Measurements from ENCODE around the gene PINLYP. TPM values are rescaled to one million over a fixed set of nuclear protein-coding genes. Genes with fewer than 3 reads are reported as not detected.
A peak's percentile ranks its signal among the peaks of the same experiment; 100 is the strongest.

PINLYP gene
- 9.5 and 11.7 TPM in 2 replicates for total RNA-seq
- long read RNA-seq, partial matches to known transcripts = 0 of 1 reads
- long read RNA-seq, other reads (novel, unspliced or antisense) = 0 of 1 reads

GRCh38 chr19:43575156-43575950 lies at the start of gene PINLYP, which contains the start of gene XRCC1:
TSS of gene PINLYP (plus strand) at chr19:43575801. CDS start at chr19:43577192, 1,391 bp downstream.
TSS of gene XRCC1 (minus strand) at chr19:43575527. CDS start at chr19:43575458, 69 bp downstream.
- Mint-ChIP-seq H3K27me3 (ENCODE audit: low read depth) (no peaks in the 10 kb centered on the region), H3K27ac (ENCODE audit: unreplicated experiment) (peak within 1 kb of the TSS; percentile 97), H3K4me3 (peak within 1 kb of the TSS; percentile 94), H3K4me1 (peaks cover 57% of the 10 kb centered on the region), H3K36me3 (ENCODE audit: low read depth) (no peaks in the 10 kb centered on the region), H3K9me3 (no peaks in the 10 kb centered on the region)
- TF ChIP-seq CTCF (conservative IDR thresholded peaks at IDR 0.05) = no peak
- DNase-seq (ENCODE audit: low read depth, low spot score) = peak; percentile 91

- H3K27ac Mint-ChIP-seq (ENCODE audit: unreplicated experiment) = no peak overlapping the region
Observed at GRCh38 chr19:43525836-43526771, 49.5 kb upstream of the PINLYP start.

DNA sequence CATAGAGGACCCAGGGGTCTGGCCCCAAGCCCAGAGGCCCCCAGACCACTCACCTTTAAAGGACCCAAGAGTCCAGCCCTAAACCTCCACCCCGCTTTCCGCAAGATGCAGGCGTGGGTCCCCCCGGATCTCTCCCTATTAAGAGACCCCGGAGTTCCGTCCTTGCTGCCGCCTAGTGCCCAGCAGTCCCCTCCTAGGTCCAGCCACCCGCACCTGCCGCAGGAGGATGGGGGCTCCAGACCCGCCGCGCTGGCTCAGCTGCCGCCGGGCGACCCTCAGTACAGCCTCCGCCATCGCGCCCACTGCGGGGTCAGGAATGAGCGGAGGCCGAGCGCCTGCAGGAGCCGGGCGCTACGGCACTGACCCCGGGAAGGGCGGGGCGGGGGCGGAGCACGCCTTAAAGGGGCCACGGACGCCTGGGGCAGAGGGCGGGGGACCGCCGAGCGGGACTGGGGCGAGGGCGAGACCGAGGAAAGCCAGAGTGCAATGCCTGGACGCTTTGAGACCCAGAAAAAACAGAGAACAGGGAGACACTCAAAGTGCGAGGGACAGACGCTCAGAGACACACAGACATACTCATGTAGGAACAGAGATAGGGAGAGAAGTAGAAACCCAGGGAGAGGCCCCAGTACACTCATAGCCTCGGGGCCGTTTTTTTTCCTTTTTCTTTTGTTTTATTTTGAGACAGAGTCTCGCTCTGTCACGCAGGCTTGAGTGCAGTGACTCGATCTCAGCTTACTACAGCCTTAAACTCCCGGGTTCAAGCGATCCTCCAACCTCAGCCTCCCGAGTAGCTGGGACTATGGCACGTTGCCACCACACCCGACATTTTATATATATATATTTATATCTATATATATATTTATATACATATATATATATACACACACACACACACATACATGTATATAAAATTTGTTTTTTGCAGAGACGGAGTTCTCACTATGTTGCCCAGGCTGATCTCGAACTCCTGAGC lies 48.4 kb upstream of the PINLYP start, which contains the start of gene ETHE1:
Gene ETHE1 (minus strand): TSS at position 318 of the 976 bp plus-strand sequence. CDS start 24 bp downstream, at position 294.
- DNase-seq (ENCODE audit: low read depth, low spot score) = peak; percentile 76
- Mint-ChIP-seq H3K27me3 (ENCODE audit: low read depth) (peaks cover 3% of the 10 kb centered on the region), H3K4me3 (peak within 1 kb of the TSS; percentile 95), H3K27ac (ENCODE audit: unreplicated experiment) (peak within 1 kb of the TSS; percentile 98), H3K36me3 (ENCODE audit: low read depth) (no peaks in the 10 kb centered on the region), H3K4me1 (peaks cover 32% of the 10 kb centered on the region), H3K9me3 (no peaks in the 10 kb centered on the region)
- TF ChIP-seq CTCF (conservative IDR thresholded peaks at IDR 0.05) = peak; percentile 13

More at GRCh38 chr19:43525836-43526771, 49.5 kb upstream of the PINLYP start:
- peaks cover 3% of the 10 kb centered on the region for H3K27me3 Mint-ChIP-seq (ENCODE audit: low read depth)
- DNase-seq (ENCODE audit: low read depth, low spot score) = no peak
- H3K4me1 Mint-ChIP-seq = peaks cover 32% of the 10 kb centered on the region
- H3K36me3 Mint-ChIP-seq (ENCODE audit: low read depth) = no peaks in the 10 kb centered on the region
- TF ChIP-seq CTCF (conservative IDR thresholded peaks at IDR 0.05) = no peak
- peak overlapping the region; percentile 95 for H3K4me3 Mint-ChIP-seq
- no peaks in the 10 kb centered on the region for H3K9me3 Mint-ChIP-seq

DNA sequence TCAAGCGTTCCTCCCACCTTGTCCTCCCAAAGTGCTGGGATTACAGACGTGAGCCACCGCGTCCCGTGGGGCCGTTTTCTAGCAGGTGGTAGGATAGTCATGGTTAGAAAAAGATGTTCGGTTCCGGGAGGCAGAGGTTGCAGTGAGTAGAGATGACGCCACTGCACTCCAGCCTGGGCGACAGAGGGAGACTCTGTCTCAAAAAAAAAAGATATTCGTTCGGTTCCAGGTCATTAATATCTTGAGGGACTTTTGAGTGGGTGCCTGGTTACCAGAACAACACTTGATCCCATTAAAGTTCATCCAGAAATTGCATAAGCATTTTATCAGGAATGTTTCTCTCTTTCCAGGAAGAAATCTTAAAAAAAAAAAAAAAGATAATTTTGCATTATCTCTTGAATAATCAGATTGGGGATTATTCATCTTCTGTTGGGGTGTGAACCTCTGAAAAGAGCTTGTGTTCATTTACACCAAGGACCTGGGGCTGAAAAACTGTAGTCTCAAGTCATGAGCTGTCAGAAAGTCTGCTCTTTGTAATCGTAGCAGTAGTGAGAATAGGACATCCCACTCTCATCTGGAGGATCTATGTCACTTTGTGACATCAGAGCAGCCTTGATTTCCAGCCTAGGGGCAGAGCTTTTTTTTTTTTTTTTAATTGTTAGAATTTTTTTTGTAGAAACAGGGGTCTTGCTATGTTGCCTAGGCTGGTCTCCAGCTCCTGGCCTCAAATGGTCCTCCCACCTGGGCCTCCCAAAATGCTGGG lies 47.6 kb upstream of the PINLYP start:
- H3K4me1 Mint-ChIP-seq = peaks cover 41% of the 10 kb centered on the region
- no peak overlapping the region for H3K27ac Mint-ChIP-seq (ENCODE audit: unreplicated experiment)
- H3K27me3 Mint-ChIP-seq (ENCODE audit: low read depth) = peaks cover 5% of the 10 kb centered on the region

More for the DNA sequence above, 47.6 kb upstream of the PINLYP start:
- TF ChIP-seq CTCF (conservative IDR thresholded peaks at IDR 0.05) = no peak
- DNase-seq (ENCODE audit: low read depth, low spot score) = no peak
- H3K9me3 Mint-ChIP-seq = no peaks in the 10 kb centered on the region
- H3K36me3 Mint-ChIP-seq (ENCODE audit: low read depth) = no peaks in the 10 kb centered on the region
- peak overlapping the region; percentile 66 for H3K4me3 Mint-ChIP-seq

Measured in neural crest cell (in vitro differentiated cells).